H1 (cell line): ENCODE measurements around the gene PPP6R1. TPM values are rescaled to one million over a fixed set of nuclear protein-coding genes. Genes with fewer than 3 reads are reported as not detected.

Source experiments
- CTCF ChIA-PET: fragments of 300-600 bp; sonication (Branson Sonifier 250); formaldehyde crosslinking; loops from one replicate; lab custom pipeline; 2021; ENCODE audit not compliant: partially characterized antibody; lab: Charles Lee
- POLR2A ChIA-PET: fragments of 300-600 bp; sonication (Branson Sonifier 250); formaldehyde crosslinking; loops from one replicate; lab custom pipeline; 2021; ENCODE audit warnings: inconsistent platforms; ENCODE audit not compliant: partially characterized antibody; lab: Charles Lee
- DNase-seq, 2 experiments: peaks; one replicate each; pipeline versions ENCODE4 v3.0.0 to v3.0.0-alpha.2; 2010 to 2022; ENCODE audit warnings: low spot score in 2 of 2, low read depth in 1 of 2, mixed read lengths in 1 of 2
- FAIRE-seq: peaks from 2 replicates; lab custom pipeline; 2011; peaks lifted over from hg19 to GRCh38; lab: Jason Lieb, UNC
- H2AFZ ChIP-seq: 2 replicates; pipeline ENCODE4 v1.8.1; 2012; ENCODE audit warnings: low read length, inconsistent platforms
- H2AK5ac ChIP-seq: 2 replicates; pipeline ENCODE4 v1.6.1; 2013; ENCODE audit warnings: low read depth, low read length
- H2BK120ac ChIP-seq: replicated peaks from 2 replicates; pipeline ENCODE3; 2013; ENCODE audit warnings: low read depth, low read length, inconsistent platforms
- H2BK12ac ChIP-seq: 2 replicates; pipeline ENCODE4 v1.6.1; 2013; ENCODE audit warnings: low read depth, low read length
- H2BK15ac ChIP-seq: 2 replicates; pipeline ENCODE4 v1.6.1; 2013; ENCODE audit warnings: low read length
- H2BK20ac ChIP-seq: 2 replicates; pipeline ENCODE4 v1.6.1; 2013; ENCODE audit warnings: low read length
- H2BK5ac ChIP-seq: 2 replicates; pipeline ENCODE4 v1.6.1; 2013; ENCODE audit warnings: low read depth, low read length
- H3K14ac ChIP-seq: 2 replicates; pipeline ENCODE4 v1.6.1; 2013; ENCODE audit warnings: inconsistent platforms; ENCODE audit not compliant: insufficient read length
- H3K18ac ChIP-seq: 2 replicates; pipeline ENCODE4 v1.6.1; 2013; ENCODE audit warnings: low read length; ENCODE audit errors: extremely low read depth
- H3K23ac ChIP-seq: 2 replicates; pipeline ENCODE4 v1.6.1; 2013; ENCODE audit warnings: inconsistent platforms; ENCODE audit not compliant: insufficient read length
- H3K23me2 ChIP-seq: 2 replicates; pipeline ENCODE4 v1.6.1; 2013; ENCODE audit warnings: low read depth, low read length
- H3K27ac ChIP-seq: 2 replicates; pipeline ENCODE4 v1.6.1; 2011; ENCODE audit warnings: low read depth, low read length, inconsistent platforms
- H3K27me3 ChIP-seq, 4 experiments: replicated peaks in 1 of 4; 1 replicate in 1 of 4; 2 replicates in 3 of 4; pipeline versions ENCODE4 v1.6.1 to v1.8.1; 2011 to 2013; ENCODE audit warnings: low read length in 3 of 4, mild to moderate bottlenecking in 3 of 4, inconsistent platforms in 2 of 4, mixed read lengths in 2 of 4, moderate library complexity in 1 of 4; ENCODE audit not compliant: control insufficient read depth in 3 of 4, insufficient read depth in 3 of 4; ENCODE audit errors: extremely low read depth in 1 of 4
- H3K36me3 ChIP-seq, 4 experiments: 2 replicates each; pipeline versions ENCODE4 v1.6.1 to v1.8.1; 2011 to 2013; ENCODE audit warnings: mild to moderate bottlenecking in 4 of 4, low read length in 3 of 4, moderate library complexity in 2 of 4, control low read depth in 1 of 4, inconsistent platforms in 1 of 4; ENCODE audit not compliant: insufficient read depth in 4 of 4, control insufficient read depth in 2 of 4
- H3K4ac ChIP-seq: replicated peaks from 2 replicates; pipeline ENCODE3; 2013; ENCODE audit warnings: low read length, low read depth, mixed read lengths, inconsistent platforms; ENCODE audit not compliant: insufficient read length
- H3K4me1 ChIP-seq, 4 experiments: replicated peaks in 1 of 4; 1 replicate in 1 of 4; 2 replicates in 3 of 4; pipeline versions ENCODE4 v1.6.1 to v1.8.1; 2011 to 2013; ENCODE audit warnings: low read length in 3 of 4, inconsistent platforms in 2 of 4, mixed read lengths in 1 of 4; ENCODE audit not compliant: insufficient read depth in 4 of 4, control insufficient read depth in 3 of 4
- H3K4me2 ChIP-seq, 2 experiments: 2 replicates each; pipeline versions ENCODE4 v1.6.1 to v1.8.1; 2011 to 2013; ENCODE audit warnings: low read depth in 2 of 2, low read length in 2 of 2, control low read depth in 1 of 2, inconsistent platforms in 1 of 2, mild to moderate bottlenecking in 1 of 2; ENCODE audit not compliant: insufficient read depth in 1 of 2
- H3K4me3 ChIP-seq, 4 experiments: fragments of 200-600, 300-600 bp in 1 of 4; sonication (generic), shearing (Covaris generic), sonication (Bioruptor Twin) in 1 of 4; 2 replicates each; pipeline versions ENCODE4 v1.5.1 to v1.8.1; 2011 to 2016; ENCODE audit warnings: low read length in 4 of 4, low read depth in 3 of 4, control low read depth in 2 of 4, inconsistent platforms in 2 of 4, mild to moderate bottlenecking in 2 of 4, mixed read lengths in 1 of 4, moderate library complexity in 1 of 4; ENCODE audit not compliant: insufficient read depth in 2 of 4; ENCODE audit errors: extremely low read depth in 1 of 4
- H3K56ac ChIP-seq: replicated peaks from 2 replicates; pipeline ENCODE3; 2013; ENCODE audit warnings: low read depth, mild to moderate bottlenecking, mixed read lengths, low read length, inconsistent platforms; ENCODE audit not compliant: insufficient read length
- H3K79me1 ChIP-seq: 2 replicates; pipeline ENCODE4 v1.6.1; 2013; ENCODE audit warnings: low read depth, low read length, control low read depth
- H3K79me2 ChIP-seq, 2 experiments: 2 replicates each; pipeline versions ENCODE4 v1.6.1 to v1.8.1; 2012 to 2013; ENCODE audit warnings: low read length in 2 of 2, mild to moderate bottlenecking in 2 of 2, inconsistent platforms in 1 of 2; ENCODE audit not compliant: insufficient read depth in 2 of 2, control insufficient read depth in 1 of 2
- H3K9ac ChIP-seq, 4 experiments: replicated peaks in 1 of 4; 1 replicate in 1 of 4; 2 replicates in 3 of 4; pipeline versions ENCODE4 v1.6.1 to v1.8.1; 2011 to 2013; ENCODE audit warnings: low read depth in 3 of 4, low read length in 3 of 4, control low read depth in 2 of 4, mild to moderate bottlenecking in 2 of 4, moderate library complexity in 2 of 4, inconsistent platforms in 1 of 4; ENCODE audit errors: extremely low read depth in 1 of 4
- H3K9me3 ChIP-seq, 2 experiments: 2 replicates each; pipeline versions ENCODE4 v1.6.1 to v1.8.1; 2012 to 2013; ENCODE audit warnings: mild to moderate bottlenecking in 2 of 2, moderate library complexity in 2 of 2, control low read depth in 1 of 2, inconsistent platforms in 1 of 2, low read depth in 1 of 2, low read length in 1 of 2, mixed read lengths in 1 of 2; ENCODE audit not compliant: insufficient read depth in 2 of 2
- H4K20me1 ChIP-seq, 2 experiments: replicated peaks in 1 of 2; 2 replicates each; pipeline versions ENCODE3 to v1.8.1; 2011 to 2013; ENCODE audit warnings: inconsistent platforms in 2 of 2, low read length in 2 of 2, mild to moderate bottlenecking in 1 of 2; ENCODE audit not compliant: insufficient read depth in 2 of 2, control insufficient read depth in 1 of 2
- H4K5ac ChIP-seq: 2 replicates; pipeline ENCODE4 v1.6.1; 2013; ENCODE audit warnings: low read length, low read depth, mixed read lengths, inconsistent platforms; ENCODE audit not compliant: insufficient read length
- H4K8ac ChIP-seq: 2 replicates; pipeline ENCODE4 v1.8.0; 2013; ENCODE audit warnings: mild to moderate bottlenecking, moderate library complexity, low read length, inconsistent platforms; ENCODE audit not compliant: insufficient read depth; ENCODE audit errors: extremely low read depth
- H4K91ac ChIP-seq: replicated peaks from 2 replicates; pipeline ENCODE3; 2013; ENCODE audit warnings: low read length, mixed read lengths, inconsistent platforms; ENCODE audit not compliant: insufficient read length
- BACH1 ChIP-seq: IDR thresholded peaks from 2 replicates; pipeline ENCODE4 v1.6.1; 2012; ENCODE audit warnings: low read length, improper control_type of control experiment
- CHD2 ChIP-seq: IDR thresholded peaks from 2 replicates; pipeline ENCODE4 v1.6.1; 2012; ENCODE audit warnings: low read length, improper control_type of control experiment
- EP300 ChIP-seq, 2 experiments: IDR thresholded peaks; 1 replicate in 1 of 2; 2 replicates in 1 of 2; pipeline ENCODE4 v1.6.1; 2011 to 2012; ENCODE audit warnings: low read depth in 2 of 2, low read length in 2 of 2, mild to moderate bottlenecking in 2 of 2, borderline replicate concordance in 1 of 2, inconsistent platforms in 1 of 2, moderate library complexity in 1 of 2
- FOSL1 ChIP-seq: IDR thresholded peaks from 2 replicates; pipeline ENCODE4 v1.6.1; 2011; ENCODE audit warnings: mild to moderate bottlenecking, low read depth, low read length, moderate library complexity; ENCODE audit not compliant: insufficient read depth
- HDAC2 ChIP-seq, 2 experiments: fragments of 300-600 bp in 1 of 2; sonication (generic) in 1 of 2; IDR thresholded peaks; 2 replicates each; pipeline ENCODE4 v1.6.1; 2011 to 2012; ENCODE audit warnings: low read depth in 2 of 2, low read length in 2 of 2, mild to moderate bottlenecking in 2 of 2, moderate library complexity in 2 of 2, borderline replicate concordance in 1 of 2, inconsistent platforms in 1 of 2
- POU5F1 ChIP-seq: IDR thresholded peaks from 2 replicates; pipeline ENCODE4 v1.6.1; 2011; ENCODE audit warnings: low read depth, mild to moderate bottlenecking, low read length, moderate library complexity
- RFX5 ChIP-seq: IDR thresholded peaks from 2 replicates; pipeline ENCODE4 v1.6.1; 2011; ENCODE audit warnings: low read depth, low read length, improper control_type of control experiment, borderline replicate concordance
- SUZ12 ChIP-seq: fragments of 200-600 bp; sonication (generic); IDR thresholded peaks from 2 replicates; pipeline ENCODE4 v1.6.1; 2012; ENCODE audit warnings: mild to moderate bottlenecking, inconsistent platforms, low read length, moderate library complexity, mixed read lengths
- WGBS, 2 experiments: shearing (Covaris generic) in 1 of 2; methylation state at CpG; one replicate each; pipeline versions ENCODE4 v1.1.6 to v1.1.7; 2013 to 2015; ENCODE audit warnings: low lambda C conversion rate in 2 of 2, mixed read lengths in 2 of 2, inconsistent platforms in 1 of 2, low coverage in 1 of 2, missing lambda C conversion rate in 1 of 2; ENCODE audit not compliant: insufficient replicate concordance in 2 of 2, insufficient coverage in 1 of 2, insufficient read length in 1 of 2; ENCODE audit errors: extremely low coverage in 1 of 2, missing lambda C conversion rate in 1 of 2; 5-methylcytosine and 5-hydroxymethylcytosine counted together
- polyA plus RNA-seq, 7 experiments: library from polyadenylated mRNA; depleted of rRNA in 3 of 7; stranded (reverse) in 5 of 7; unstranded in 2 of 7; fragments of >200 nt in 5 of 7; fragments of 200-250 nt in 2 of 7; gene quantifications; 1 replicate in 5 of 7; 2 replicates in 1 of 7; 4 replicates in 1 of 7; pipeline versions ENCODE4 v1.2.1 to v1.2.3, GENCODE V29; 2011 to 2013; ENCODE audit warnings: missing spikeins in 2 of 7, mixed read lengths in 2 of 7
- total RNA-seq: library from RNA; stranded (reverse); fragmentation: NEBNext Ultra II Directional; extraction: Animal tissue kit (Norgen Biotek cat#: 25700); gene quantifications from 2 replicates; pipeline ENCODE4 v1.2.1, GENCODE V29; 2021

Gene PPP6R1
- total and polyA plus RNA-seq, 2 of the 8 experiments (the other 6 are each of a cell fraction or from before 2014, with no cell fraction given) = 36.4 to 74.4 TPM

GRCh38 chr19:55266840-55267239 lies 8.0 kb upstream of the PPP6R1 start:
- H3K9me3 ChIP-seq = peaks cover 0 to 3% of the 10 kb centered on the region in 2 experiments; a peak in 3 of 4 replicates
- H3K23me2 ChIP-seq = peaks cover 9% of the 10 kb centered on the region; the same call in 1 of the 2 replicates
- H3K4me2 ChIP-seq = no peak overlapping the region
- no peak overlapping the region for H4K91ac ChIP-seq
- 93% methylated on average over 4 of the region's 4 CpGs; no CpG with 5 or more reads in 1 of the 2 experiments for WGBS, 2 experiments
- H2BK120ac ChIP-seq = no peak overlapping the region
- peaks cover 0 to 3% (median 0%) of the 10 kb centered on the region in 4 experiments; a peak in 1 of 7 replicates for H3K4me1 ChIP-seq
- no peak overlapping the region for H3K18ac ChIP-seq
- DNase-seq = no peak
- CTCF ChIA-PET = no interaction called here
- no peak overlapping the region for H2BK12ac ChIP-seq
- peaks cover 0 to 6% of the 10 kb centered on the region in 2 experiments; a peak in 1 of 4 replicates for H3K79me2 ChIP-seq
- peak overlapping the region; percentile 96 for H3K56ac ChIP-seq
- H3K23ac ChIP-seq = no peak overlapping the region
- no peak overlapping the region for H2BK15ac ChIP-seq
- no peak overlapping the region for H4K8ac ChIP-seq
- no peaks in the 10 kb centered on the region for H3K36me3 ChIP-seq
- H3K27me3 ChIP-seq = no peaks in the 10 kb centered on the region
- POLR2A ChIA-PET = no interaction called here
- no peak overlapping the region for H2BK20ac ChIP-seq
- peaks cover 7% of the 10 kb centered on the region for H3K79me1 ChIP-seq
- no peak overlapping the region for H3K9ac ChIP-seq
- no peak overlapping the region for H3K27ac ChIP-seq
- H3K4ac ChIP-seq = no peak overlapping the region
- H3K4me3 ChIP-seq = no peak overlapping the region
- TF ChIP-seq BACH1 (no peak), SUZ12 (no peak), RFX5 (no peak), CHD2 (no peak), FOSL1 (no peak), HDAC2 (IDR thresholded peaks at IDR 0.05; ENCODE audit: borderline replicate concordance in 1 of 2, low read depth in 2 of 2, low read length in 2 of 2) (no peak), POU5F1 (no peak), EP300 (IDR thresholded peaks at IDR 0.05; ENCODE audit: borderline replicate concordance in 1 of 2, low read depth in 2 of 2, low read length in 2 of 2) (no peak)
- TF ChIP-seq, all 59 proteins: peak for 0
- FAIRE-seq = no peak
- Histone ChIP-seq H2AK5ac (no peak overlapping the region), H2BK5ac (no peak overlapping the region), H4K5ac (no peak overlapping the region), H4K20me1 (peaks cover 0 to 10% of the 10 kb centered on the region in 2 experiments), H3K14ac (no peak overlapping the region), H2AFZ (no peak overlapping the region)
